HL-60 (cell line): ENCODE results near the gene SETD6.

Experiments used
- CTCF ChIP-seq: IDR thresholded peaks from one replicate; pipeline ENCODE4 v1.5.1; 2011; ENCODE audit warnings: low read length, control low read depth, inconsistent platforms; ENCODE audit not compliant: insufficient read depth
- POLR2AphosphoS5 ChIP-seq: IDR thresholded peaks from 2 replicates; pipeline ENCODE4 v1.6.1; 2012; ENCODE audit warnings: low read depth
- TF ChIP-seq, protein P1 (sequence below): IDR thresholded peaks from 2 replicates; pipeline ENCODE4 v1.6.1; 2012; ENCODE audit warnings: low read depth; ENCODE audit not compliant: insufficient replicate concordance

DNA sequence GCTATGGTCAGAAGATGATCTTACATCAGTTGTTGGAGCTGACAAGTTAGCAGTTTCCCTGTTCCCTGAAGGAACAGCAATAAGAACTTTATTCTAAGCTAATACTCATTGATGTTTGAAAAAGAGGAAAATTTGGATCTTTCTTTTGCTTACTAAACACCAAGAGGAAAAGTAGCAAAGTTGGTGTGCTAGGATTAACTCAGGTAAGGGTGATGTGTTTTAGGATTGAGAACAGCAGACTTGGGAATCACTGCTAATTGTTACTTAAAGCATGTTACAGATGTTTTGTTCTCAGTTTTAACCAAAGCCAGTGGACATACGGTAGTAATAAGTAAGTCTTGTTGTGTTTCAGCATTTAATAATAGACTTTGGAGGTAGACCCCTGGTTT, 3.7 kb downstream of the SETD6 start:
- TF ChIP-seq, protein P1, sequence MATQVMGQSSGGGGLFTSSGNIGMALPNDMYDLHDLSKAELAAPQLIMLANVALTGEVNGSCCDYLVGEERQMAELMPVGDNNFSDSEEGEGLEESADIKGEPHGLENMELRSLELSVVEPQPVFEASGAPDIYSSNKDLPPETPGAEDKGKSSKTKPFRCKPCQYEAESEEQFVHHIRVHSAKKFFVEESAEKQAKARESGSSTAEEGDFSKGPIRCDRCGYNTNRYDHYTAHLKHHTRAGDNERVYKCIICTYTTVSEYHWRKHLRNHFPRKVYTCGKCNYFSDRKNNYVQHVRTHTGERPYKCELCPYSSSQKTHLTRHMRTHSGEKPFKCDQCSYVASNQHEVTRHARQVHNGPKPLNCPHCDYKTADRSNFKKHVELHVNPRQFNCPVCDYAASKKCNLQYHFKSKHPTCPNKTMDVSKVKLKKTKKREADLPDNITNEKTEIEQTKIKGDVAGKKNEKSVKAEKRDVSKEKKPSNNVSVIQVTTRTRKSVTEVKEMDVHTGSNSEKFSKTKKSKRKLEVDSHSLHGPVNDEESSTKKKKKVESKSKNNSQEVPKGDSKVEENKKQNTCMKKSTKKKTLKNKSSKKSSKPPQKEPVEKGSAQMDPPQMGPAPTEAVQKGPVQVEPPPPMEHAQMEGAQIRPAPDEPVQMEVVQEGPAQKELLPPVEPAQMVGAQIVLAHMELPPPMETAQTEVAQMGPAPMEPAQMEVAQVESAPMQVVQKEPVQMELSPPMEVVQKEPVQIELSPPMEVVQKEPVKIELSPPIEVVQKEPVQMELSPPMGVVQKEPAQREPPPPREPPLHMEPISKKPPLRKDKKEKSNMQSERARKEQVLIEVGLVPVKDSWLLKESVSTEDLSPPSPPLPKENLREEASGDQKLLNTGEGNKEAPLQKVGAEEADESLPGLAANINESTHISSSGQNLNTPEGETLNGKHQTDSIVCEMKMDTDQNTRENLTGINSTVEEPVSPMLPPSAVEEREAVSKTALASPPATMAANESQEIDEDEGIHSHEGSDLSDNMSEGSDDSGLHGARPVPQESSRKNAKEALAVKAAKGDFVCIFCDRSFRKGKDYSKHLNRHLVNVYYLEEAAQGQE: no peak
- TF ChIP-seq CTCF (no peak), POLR2AphosphoS5 (no peak)
